SK-N-SH (cell line): ENCODE results near the gene PPM1K.

Source experiments
- EZH2phosphoT487 ChIP-seq: fragments of 200-600 bp; sonication (generic); IDR thresholded peaks from 2 replicates; pipeline ENCODE4 v1.6.1; 2017; ENCODE audit warnings: low read depth, mixed run types, mild to moderate bottlenecking, antibody characterized with exemption, moderate library complexity, borderline replicate concordance
- FOXM1 ChIP-seq: IDR thresholded peaks from 2 replicates; pipeline ENCODE4 v1.4.0; 2012; ENCODE audit warnings: low read depth, mild to moderate bottlenecking
- GABPA ChIP-seq: IDR thresholded peaks from 2 replicates; pipeline ENCODE4 v1.4.0; 2012; ENCODE audit warnings: low read depth, mild to moderate bottlenecking
- NFIC ChIP-seq: IDR thresholded peaks from 2 replicates; pipeline ENCODE4 v1.4.0; 2012; ENCODE audit warnings: borderline replicate concordance
- POLR2AphosphoS5 ChIP-seq: IDR thresholded peaks from 2 replicates; pipeline ENCODE4 v1.6.1; 2012; ENCODE audit warnings: low read depth, low read length
- RAD21 ChIP-seq: IDR thresholded peaks from 2 replicates; pipeline ENCODE4 v1.6.1; 2012; ENCODE audit warnings: mild to moderate bottlenecking, low read length
- RCOR1 ChIP-seq: fragments of 150-350 bp; IDR thresholded peaks from 2 replicates; pipeline ENCODE4 v1.6.1; 2017; ENCODE audit warnings: antibody characterized with exemption, low read length
- RXRA ChIP-seq: IDR thresholded peaks from 2 replicates; pipeline ENCODE4 v1.4.0; 2012; ENCODE audit warnings: low read depth, mild to moderate bottlenecking, borderline replicate concordance
- SIN3A ChIP-seq: IDR thresholded peaks from 2 replicates; pipeline ENCODE4 v1.6.1; 2012; ENCODE audit warnings: low read depth, mild to moderate bottlenecking, low read length, moderate library complexity, borderline replicate concordance
- TAF1 ChIP-seq: IDR thresholded peaks from 2 replicates; pipeline ENCODE4 v1.6.1; 2012; ENCODE audit warnings: low read depth, mild to moderate bottlenecking, low read length, moderate library complexity, borderline replicate concordance
- TF ChIP-seq, protein P1 (sequence below): fragments of 200-600 bp; sonication (generic); IDR thresholded peaks from 2 replicates; pipeline ENCODE4 v1.6.1; 2017; ENCODE audit warnings: antibody characterized with exemption, mild to moderate bottlenecking, moderate library complexity
- TF ChIP-seq, protein P2 (sequence below): IDR thresholded peaks from 2 replicates; pipeline ENCODE4 v1.4.0; 2012; ENCODE audit warnings: low read depth
- TF ChIP-seq, protein P3 (sequence below): fragments of 150-350 bp; IDR thresholded peaks from 2 replicates; pipeline ENCODE4 v1.6.1; 2017; ENCODE audit warnings: antibody characterized with exemption, low read length, low read depth, borderline replicate concordance

DNA sequence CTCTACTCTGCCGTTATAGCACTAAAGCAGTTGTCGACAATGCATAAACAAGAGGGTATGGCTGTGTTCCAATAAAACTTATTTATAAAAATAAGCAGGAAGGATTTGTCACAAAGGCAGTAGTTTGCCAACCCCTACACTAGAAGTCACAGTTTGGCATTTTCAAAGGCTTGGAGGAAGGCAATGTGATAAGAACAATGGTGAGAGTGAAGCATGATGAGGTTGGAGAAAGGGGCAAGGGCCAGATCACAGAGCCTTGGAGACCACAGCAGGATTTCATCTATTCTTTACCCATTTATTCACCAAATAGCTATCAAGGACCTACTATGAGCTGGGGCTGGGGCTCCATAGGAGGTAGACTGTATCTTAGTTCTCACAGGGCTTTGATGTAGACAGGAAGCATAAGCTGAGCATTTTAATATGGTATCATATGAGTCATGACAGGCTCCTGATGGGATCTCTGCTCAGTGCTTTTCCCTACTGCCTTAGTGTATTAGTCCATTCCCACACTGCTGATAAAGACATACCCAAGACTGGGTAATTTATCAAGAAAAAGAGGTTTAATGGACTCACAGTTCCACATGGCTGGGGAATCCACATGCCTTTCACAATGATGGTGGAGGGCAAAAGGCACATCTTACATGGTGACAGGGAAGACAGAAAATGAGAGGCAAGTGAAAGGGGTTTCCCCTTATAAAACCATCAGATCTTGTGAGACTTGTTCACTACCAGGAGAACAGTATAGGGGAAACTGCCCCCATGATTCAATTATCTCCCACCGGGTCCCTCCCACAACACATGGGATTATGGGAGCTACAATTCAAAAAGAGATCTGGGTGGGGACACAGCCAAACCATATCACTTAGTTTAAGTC, 58.9 kb downstream of the PPM1K start:
- TF ChIP-seq RCOR1 (no peak), FOXM1 (no peak), SIN3A (no peak), EZH2phosphoT487 (no peak), POLR2AphosphoS5 (no peak), RXRA (no peak), RAD21 (no peak), NFIC (no peak), GABPA (no peak), TAF1 (no peak)
- TF ChIP-seq, protein P1, sequence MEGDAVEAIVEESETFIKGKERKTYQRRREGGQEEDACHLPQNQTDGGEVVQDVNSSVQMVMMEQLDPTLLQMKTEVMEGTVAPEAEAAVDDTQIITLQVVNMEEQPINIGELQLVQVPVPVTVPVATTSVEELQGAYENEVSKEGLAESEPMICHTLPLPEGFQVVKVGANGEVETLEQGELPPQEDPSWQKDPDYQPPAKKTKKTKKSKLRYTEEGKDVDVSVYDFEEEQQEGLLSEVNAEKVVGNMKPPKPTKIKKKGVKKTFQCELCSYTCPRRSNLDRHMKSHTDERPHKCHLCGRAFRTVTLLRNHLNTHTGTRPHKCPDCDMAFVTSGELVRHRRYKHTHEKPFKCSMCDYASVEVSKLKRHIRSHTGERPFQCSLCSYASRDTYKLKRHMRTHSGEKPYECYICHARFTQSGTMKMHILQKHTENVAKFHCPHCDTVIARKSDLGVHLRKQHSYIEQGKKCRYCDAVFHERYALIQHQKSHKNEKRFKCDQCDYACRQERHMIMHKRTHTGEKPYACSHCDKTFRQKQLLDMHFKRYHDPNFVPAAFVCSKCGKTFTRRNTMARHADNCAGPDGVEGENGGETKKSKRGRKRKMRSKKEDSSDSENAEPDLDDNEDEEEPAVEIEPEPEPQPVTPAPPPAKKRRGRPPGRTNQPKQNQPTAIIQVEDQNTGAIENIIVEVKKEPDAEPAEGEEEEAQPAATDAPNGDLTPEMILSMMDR = no peak
- TF ChIP-seq, protein P2, sequence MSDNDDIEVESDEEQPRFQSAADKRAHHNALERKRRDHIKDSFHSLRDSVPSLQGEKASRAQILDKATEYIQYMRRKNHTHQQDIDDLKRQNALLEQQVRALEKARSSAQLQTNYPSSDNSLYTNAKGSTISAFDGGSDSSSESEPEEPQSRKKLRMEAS = no peak
- TF ChIP-seq, protein P3, sequence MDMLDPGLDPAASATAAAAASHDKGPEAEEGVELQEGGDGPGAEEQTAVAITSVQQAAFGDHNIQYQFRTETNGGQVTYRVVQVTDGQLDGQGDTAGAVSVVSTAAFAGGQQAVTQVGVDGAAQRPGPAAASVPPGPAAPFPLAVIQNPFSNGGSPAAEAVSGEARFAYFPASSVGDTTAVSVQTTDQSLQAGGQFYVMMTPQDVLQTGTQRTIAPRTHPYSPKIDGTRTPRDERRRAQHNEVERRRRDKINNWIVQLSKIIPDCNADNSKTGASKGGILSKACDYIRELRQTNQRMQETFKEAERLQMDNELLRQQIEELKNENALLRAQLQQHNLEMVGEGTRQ = no peak
